Parathyroid adenoma (tissue), 2 donors: ENCODE data around the gene JAKMIP3.

Experiments
- H2AFZ ChIP-seq: fragments of 300-600 bp; sonication (generic); one replicate; pipeline ENCODE4 v1.7.0; 2017; ENCODE audit warnings: antibody characterized with exemption, mild to moderate bottlenecking
- H3K27ac ChIP-seq: fragments of 300-600 bp; sonication (generic); one replicate; pipeline ENCODE4 v1.7.0; 2017
- H3K27me3 ChIP-seq: fragments of 300-600 bp; sonication (generic); one replicate; pipeline ENCODE4 v1.7.0; 2017; ENCODE audit warnings: low read length; ENCODE audit not compliant: control insufficient read depth, insufficient read depth
- H3K36me3 ChIP-seq: fragments of 300-600 bp; sonication (generic); one replicate; pipeline ENCODE4 v1.7.0; 2017; ENCODE audit warnings: low read length; ENCODE audit not compliant: control insufficient read depth, insufficient read depth
- H3K4me1 ChIP-seq: fragments of 300-600 bp; sonication (generic); one replicate; pipeline ENCODE4 v1.7.0; 2017; ENCODE audit warnings: control low read depth
- H3K4me2 ChIP-seq: fragments of 300-600 bp; sonication (generic); one replicate; pipeline ENCODE4 v1.7.0; 2017; ENCODE audit warnings: low read length
- H3K4me3 ChIP-seq: fragments of 300-600 bp; sonication (generic); one replicate; pipeline ENCODE4 v1.7.0; 2017; ENCODE audit warnings: low read depth, low read length
- H3K79me2 ChIP-seq: fragments of 300-600 bp; sonication (generic); one replicate; pipeline ENCODE4 v1.7.0; 2017; ENCODE audit warnings: control low read depth
- H3K9ac ChIP-seq: fragments of 300-600 bp; sonication (generic); one replicate; pipeline ENCODE4 v1.7.0; 2017; ENCODE audit warnings: mild to moderate bottlenecking
- H3K9me3 ChIP-seq: fragments of 300-600 bp; sonication (generic); one replicate; pipeline ENCODE4 v1.7.0; 2017; ENCODE audit warnings: low read length; ENCODE audit not compliant: control insufficient read depth
- CTCF ChIP-seq: fragments of 300-600 bp; sonication (generic); IDR thresholded peaks from one replicate; pipeline ENCODE4 v1.7.0; 2017; ENCODE audit warnings: antibody characterized with exemption, mild to moderate bottlenecking
- donor health status: primary hyperparathyroidism.

The JAKMIP3 gene

GRCh38 chr10:132069122-132069848 is 3.5 kb downstream of the JAKMIP3 start:
- no peaks in the 10 kb centered on the region for H3K9me3 ChIP-seq
- no peaks in the 10 kb centered on the region for H3K4me1 ChIP-seq
- no peak overlapping the region for H2AFZ ChIP-seq
- no peak overlapping the region for H3K27ac ChIP-seq
- no peaks in the 10 kb centered on the region for H3K27me3 ChIP-seq
- H3K79me2 ChIP-seq = no peaks in the 10 kb centered on the region
- no peak overlapping the region for H3K9ac ChIP-seq
- no peak for TF ChIP-seq CTCF
- H3K4me3 ChIP-seq = no peak overlapping the region
- H3K4me2 ChIP-seq = no peak overlapping the region
- H3K36me3 ChIP-seq = no peaks in the 10 kb centered on the region

- H2AFZ ChIP-seq = no peak overlapping the region
- no peaks in the 10 kb centered on the region for H3K36me3 ChIP-seq
- H3K27me3 ChIP-seq = no peaks in the 10 kb centered on the region
- H3K79me2 ChIP-seq = no peaks in the 10 kb centered on the region
- no peak overlapping the region for H3K27ac ChIP-seq
- H3K9ac ChIP-seq = no peak overlapping the region
- no peaks in the 10 kb centered on the region for H3K4me1 ChIP-seq
- no peaks in the 10 kb centered on the region for H3K9me3 ChIP-seq
- no peak overlapping the region for H3K4me3 ChIP-seq
- no peak for TF ChIP-seq CTCF
- H3K4me2 ChIP-seq = no peak overlapping the region
Observed at GRCh38 chr10:132069849-132070182, 4.1 kb downstream of the JAKMIP3 start.

- no peaks in the 10 kb centered on the region for H3K9me3 ChIP-seq
- TF ChIP-seq CTCF = no peak
- no peak overlapping the region for H3K27ac ChIP-seq
- H3K9ac ChIP-seq = no peak overlapping the region
- no peaks in the 10 kb centered on the region for H3K4me1 ChIP-seq
- no peaks in the 10 kb centered on the region for H3K79me2 ChIP-seq
- no peaks in the 10 kb centered on the region for H3K27me3 ChIP-seq
- H3K4me2 ChIP-seq = no peak overlapping the region
- H2AFZ ChIP-seq = no peak overlapping the region
- no peaks in the 10 kb centered on the region for H3K36me3 ChIP-seq
- H3K4me3 ChIP-seq = no peak overlapping the region
Observed at GRCh38 chr10:132070724-132071123, 5.0 kb downstream of the JAKMIP3 start.

GRCh38 chr10:132071667-132072066 is 5.9 kb downstream of the JAKMIP3 start:
- Histone ChIP-seq H3K4me1 (no peaks in the 10 kb centered on the region), H3K9me3 (no peaks in the 10 kb centered on the region), H3K79me2 (no peaks in the 10 kb centered on the region), H3K9ac (no peak overlapping the region), H3K36me3 (no peaks in the 10 kb centered on the region), H3K27me3 (no peaks in the 10 kb centered on the region), H3K4me2 (no peak overlapping the region), H3K27ac (no peak overlapping the region), H2AFZ (no peak overlapping the region), H3K4me3 (no peak overlapping the region)
- no peak for TF ChIP-seq CTCF

GRCh38 chr10:132075909-132076577 is 10.3 kb downstream of the JAKMIP3 start:
- H3K27me3 ChIP-seq = no peaks in the 10 kb centered on the region
- TF ChIP-seq CTCF = no peak
- H3K79me2 ChIP-seq = no peaks in the 10 kb centered on the region
- H3K27ac ChIP-seq = no peak overlapping the region
- H3K4me2 ChIP-seq = no peak overlapping the region
- H3K4me3 ChIP-seq = no peak overlapping the region
- H2AFZ ChIP-seq = no peak overlapping the region
- H3K36me3 ChIP-seq = no peaks in the 10 kb centered on the region
- no peaks in the 10 kb centered on the region for H3K4me1 ChIP-seq
- H3K9ac ChIP-seq = no peak overlapping the region
- H3K9me3 ChIP-seq = no peaks in the 10 kb centered on the region
